ENCODE results near the gene KPNA6. TPM values are rescaled to one million over a fixed set of nuclear protein-coding genes. Genes with fewer than 3 reads are reported as not detected.
"Not testable (repeated sequence)": the region's sequence is repeated elsewhere in the genome, so short reads cannot be mapped to it uniquely, and the experiment has no call there.

The KPNA6 gene
- total and polyA plus RNA-seq, 3 experiments from 2014 or later, result 29.3 to 96.7 (median 91.8) TPM

DNA sequence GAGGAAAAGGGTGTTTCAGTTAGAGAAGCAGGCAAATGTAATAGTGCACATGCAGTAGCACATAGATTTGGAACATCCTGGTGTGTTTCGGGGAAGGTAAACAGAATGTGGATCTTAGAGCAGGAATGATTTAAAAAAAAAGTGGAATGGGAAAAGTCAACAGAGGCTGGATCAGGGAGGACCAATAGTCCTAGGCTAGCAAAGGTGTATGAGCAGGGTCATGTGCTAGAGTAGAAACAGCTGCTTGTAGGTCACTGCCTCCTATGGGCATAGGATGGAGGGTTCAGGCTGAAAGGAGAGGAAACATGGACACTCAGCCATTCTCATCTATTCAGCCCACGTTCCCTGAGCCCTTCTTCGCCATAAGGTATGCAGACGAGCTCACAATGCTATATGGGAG is 3.7 kb upstream of the KPNA6 start:
- POLR2A ChIA-PET, result no interaction called here

DNA sequence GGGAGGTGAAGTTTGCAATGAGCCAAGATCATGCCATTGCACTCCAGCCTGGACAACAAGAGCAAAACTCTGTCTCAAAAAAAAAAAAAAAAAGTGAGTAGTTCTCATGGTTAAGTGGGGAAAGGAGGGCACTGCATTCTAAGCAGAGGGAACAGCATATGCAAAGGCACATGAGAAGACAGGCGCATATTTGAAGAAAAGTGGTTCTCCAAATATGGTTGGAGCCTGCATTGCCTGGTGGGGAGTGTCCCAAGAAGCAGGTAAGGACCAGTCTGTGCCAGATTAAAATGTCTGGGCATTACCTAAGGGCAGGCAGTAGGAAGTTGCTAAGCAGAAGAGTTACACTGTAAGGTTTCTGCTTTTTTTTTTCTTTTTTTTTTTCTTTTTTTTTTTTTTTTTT is 2.5 kb upstream of the KPNA6 start:
- ChIA-PET CTCF (no interaction called here), POLR2A (no interaction called here)
- DNase-seq, result no peak
- Mint-ChIP-seq H3K27me3 (no peaks in the 10 kb centered on the region), H3K36me3 (peaks cover 0 to 37% (median 6%) of the 10 kb centered on the region in 3 donors), H3K4me1 (peaks cover 20 to 31% (median 26%) of the 10 kb centered on the region in 3 donors), H3K4me3 (peak overlapping the region in 4 of 7 donors; percentile 23 to 73 (median 53)), H3K27ac (peak overlapping the region in 2 of 8 donors; percentile 77 to 94), H3K9me3 (no peaks in the 10 kb centered on the region)
- Histone ChIP-seq H3K36me3 (ENCODE audit: insufficient read depth, low read length) (no peaks in the 10 kb centered on the region), H3K27ac (ENCODE audit: low read depth, low read length) (no peak overlapping the region), H3K4me1 (ENCODE audit: insufficient read depth, low read length) (peaks cover 14% of the 10 kb centered on the region), H3K9me3 (ENCODE audit: low read length) (no peaks in the 10 kb centered on the region), H3K4me3 (ENCODE audit: low read length) (no peak overlapping the region), H3K27me3 (ENCODE audit: insufficient read depth, low read length, poor library complexity, severe bottlenecking) (no peaks in the 10 kb centered on the region)

More for the DNA sequence above, 3.7 kb upstream of the KPNA6 start:
- Histone ChIP-seq H3K4me3 (ENCODE audit: low read length) (no peak overlapping the region), H3K9me3 (ENCODE audit: low read length) (no peaks in the 10 kb centered on the region), H3K4me1 (ENCODE audit: insufficient read depth, low read length) (peaks cover 2% of the 10 kb centered on the region), H3K27me3 (ENCODE audit: insufficient read depth, low read length, poor library complexity, severe bottlenecking) (no peaks in the 10 kb centered on the region), H3K36me3 (ENCODE audit: insufficient read depth, low read length) (no peaks in the 10 kb centered on the region), H3K27ac (ENCODE audit: low read depth, low read length) (no peak overlapping the region)
- peak in 1 of 5 donors; percentile 11 for DNase-seq
- CTCF ChIA-PET, result no interaction called here
- H3K4me3 Mint-ChIP-seq, result peak overlapping the region in 1 of 7 donors; percentile 22
- H3K27me3 Mint-ChIP-seq, result no peaks in the 10 kb centered on the region
- H3K9me3 Mint-ChIP-seq, result no peaks in the 10 kb centered on the region
- H3K27ac Mint-ChIP-seq, result peak overlapping the region in 5 of 8 donors; percentile 1 to 55 (median 31)
- peaks cover 0 to 41% (median 8%) of the 10 kb centered on the region in 3 donors for H3K36me3 Mint-ChIP-seq
- peaks cover 12 to 19% (median 14%) of the 10 kb centered on the region in 3 donors for H3K4me1 Mint-ChIP-seq

DNA sequence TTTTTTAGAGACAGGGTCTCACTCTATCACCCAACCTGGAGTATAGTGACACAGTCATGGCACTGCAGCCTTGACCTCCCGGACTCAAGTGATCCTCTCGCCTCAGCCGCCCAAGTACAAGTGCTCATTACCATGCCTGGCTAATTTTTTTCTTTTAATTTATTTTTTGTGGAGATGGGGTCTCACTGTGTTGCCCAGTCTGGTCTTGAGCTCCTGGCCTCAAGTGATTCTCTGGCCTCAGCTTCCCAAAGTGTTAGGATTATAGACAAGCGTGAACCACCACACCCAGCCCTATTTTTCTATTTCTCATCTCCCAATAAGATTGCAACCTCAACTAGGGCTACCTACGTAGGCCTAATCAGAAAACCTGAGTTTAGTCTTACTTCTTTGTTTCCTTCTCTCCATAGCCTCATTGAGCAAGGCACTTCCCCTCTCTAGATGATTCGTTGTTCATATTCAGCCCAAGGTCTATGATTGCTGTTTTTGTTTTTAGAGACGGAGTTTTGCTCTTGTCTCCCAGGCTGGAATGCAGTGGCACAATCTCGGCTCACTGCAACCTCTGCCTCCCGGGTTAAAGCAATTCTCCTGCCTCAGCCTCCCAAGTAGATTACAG is 1.1 kb upstream of the KPNA6 start:
- Mint-ChIP-seq H3K36me3 (peaks cover 0 to 34% (median 2%) of the 10 kb centered on the region in 3 donors), H3K4me1 (peaks cover 34 to 46% (median 41%) of the 10 kb centered on the region in 3 donors), H3K27ac (peak overlapping the region in 7 of 8 donors; percentile 31 to 99 (median 94)), H3K27me3 (no peaks in the 10 kb centered on the region), H3K9me3 (no peaks in the 10 kb centered on the region), H3K4me3 (peak overlapping the region; percentile 39 to 95 (median 67))
- CTCF ChIA-PET, result interaction anchor here (0.8 to 1.7 kb wide), 2 partner anchors 73 to 133 kb away, joined by 3 to 6 read pairs; partner anchors contain the start of gene TXLNA
- no peak overlapping the region for H3K4me3 ChIP-seq (ENCODE audit: low read length)
- no peaks in the 10 kb centered on the region for H3K9me3 ChIP-seq (ENCODE audit: low read length)
- H3K27ac ChIP-seq (ENCODE audit: low read depth, low read length), result no peak overlapping the region
- H3K36me3 ChIP-seq (ENCODE audit: insufficient read depth, low read length), result no peaks in the 10 kb centered on the region
- H3K27me3 ChIP-seq (ENCODE audit: insufficient read depth, low read length, poor library complexity, severe bottlenecking), result no peaks in the 10 kb centered on the region
- peaks cover 28% of the 10 kb centered on the region for H3K4me1 ChIP-seq (ENCODE audit: insufficient read depth, low read length)
- POLR2A ChIA-PET, result interaction anchor here (0.7 to 2.9 kb wide), 6 partner anchors 34 to 288 kb away, joined by 3 to 40 read pairs (median 7); partner anchors contain the start of genes BSDC1, KHDRBS1, TMEM39B and TXLNA
- no peak for DNase-seq

DNA sequence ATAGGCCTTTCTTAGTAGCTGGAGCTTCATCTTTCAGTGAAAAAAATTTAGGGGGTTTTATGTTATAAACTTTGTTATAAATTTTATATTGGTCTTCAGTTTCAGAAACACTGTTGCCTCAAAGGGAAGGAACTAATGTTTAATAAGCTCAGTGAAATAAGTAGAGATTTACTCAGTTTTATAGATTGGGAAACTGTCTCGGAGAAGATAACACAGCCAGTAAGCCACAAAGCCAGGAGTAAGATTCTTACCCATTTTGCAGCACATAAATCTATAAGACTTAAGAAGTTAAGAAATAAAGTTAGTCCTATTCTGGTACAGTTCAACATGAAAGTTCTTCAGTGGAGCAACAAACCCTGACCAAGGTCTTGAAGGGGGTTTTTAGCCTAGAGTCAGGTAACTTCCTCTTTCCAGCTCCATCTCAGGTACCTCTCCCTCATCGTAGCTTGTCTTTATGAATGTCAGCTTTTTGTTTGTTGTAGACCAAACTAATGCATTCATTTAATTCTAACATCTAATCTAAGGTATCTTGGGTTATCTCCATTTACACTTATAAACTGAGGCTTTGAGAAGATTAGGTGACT is 3.3 kb downstream of the KPNA6 start:
- peaks cover 0 to 42% (median 1%) of the 10 kb centered on the region in 3 donors for H3K36me3 Mint-ChIP-seq
- peak overlapping the region; percentile 29 to 75 (median 55) for H3K4me3 Mint-ChIP-seq
- H3K27me3 Mint-ChIP-seq, result no peaks in the 10 kb centered on the region
- no peak for DNase-seq
- peaks cover 57% of the 10 kb centered on the region for H3K4me1 ChIP-seq (ENCODE audit: insufficient read depth, low read length)
- H3K4me1 Mint-ChIP-seq, result peaks cover 53 to 72% (median 72%) of the 10 kb centered on the region in 3 donors
- H3K27ac ChIP-seq (ENCODE audit: low read depth, low read length), result no peak overlapping the region
- POLR2A ChIA-PET, result interaction anchor here (0.5 to 1.2 kb wide), 2 partner anchors 283 to 284 kb away, joined by 4 to 5 read pairs; partner anchors contain the start of gene BSDC1
- H3K9me3 Mint-ChIP-seq, result no peaks in the 10 kb centered on the region
- H3K9me3 ChIP-seq (ENCODE audit: low read length), result no peaks in the 10 kb centered on the region
- H3K27me3 ChIP-seq (ENCODE audit: insufficient read depth, low read length, poor library complexity, severe bottlenecking), result no peaks in the 10 kb centered on the region
- no peaks in the 10 kb centered on the region for H3K36me3 ChIP-seq (ENCODE audit: insufficient read depth, low read length)
- H3K4me3 ChIP-seq (ENCODE audit: low read length), result no peak overlapping the region
- peak overlapping the region in 5 of 8 donors; percentile 7 to 94 (median 44) for H3K27ac Mint-ChIP-seq
- CTCF ChIA-PET, result interaction anchor here (0.7 to 1.4 kb wide), 5 partner anchors 10 to 302 kb away, joined by 3 to 4 read pairs (median 3); no protein-coding TSS in a partner anchor

DNA sequence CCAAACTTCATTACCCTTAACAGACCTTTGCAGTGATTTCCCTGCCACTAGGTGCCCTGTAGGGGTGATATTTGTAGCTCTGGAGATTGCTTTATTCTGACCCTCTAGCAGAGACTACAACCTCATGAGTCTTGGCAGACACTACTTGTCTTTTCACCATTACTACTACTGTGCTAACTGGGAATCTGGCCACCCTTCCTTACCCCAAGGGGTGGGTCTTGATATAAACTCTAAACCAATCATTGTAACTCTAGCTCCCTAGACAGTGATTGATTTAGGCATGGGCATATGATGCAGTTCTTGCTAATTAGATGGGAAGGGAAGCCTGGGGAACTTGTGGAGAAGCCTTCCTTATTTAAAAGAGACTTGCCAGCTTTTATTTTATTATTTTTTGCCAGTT is 3.9 kb downstream of the KPNA6 start:
- Mint-ChIP-seq H3K4me1 (peaks cover 57 to 78% (median 74%) of the 10 kb centered on the region in 3 donors), H3K4me3 (peak overlapping the region; percentile 29 to 75 (median 55)), H3K9me3 (no peaks in the 10 kb centered on the region), H3K27me3 (no peaks in the 10 kb centered on the region), H3K36me3 (peaks cover 0 to 47% (median 1%) of the 10 kb centered on the region in 3 donors), H3K27ac (peak overlapping the region in 7 of 8 donors; percentile 7 to 94 (median 44))
- Histone ChIP-seq H3K27ac (ENCODE audit: low read depth, low read length) (no peak overlapping the region), H3K36me3 (ENCODE audit: insufficient read depth, low read length) (no peaks in the 10 kb centered on the region), H3K27me3 (ENCODE audit: insufficient read depth, low read length, poor library complexity, severe bottlenecking) (no peaks in the 10 kb centered on the region), H3K4me1 (ENCODE audit: insufficient read depth, low read length) (peaks cover 61% of the 10 kb centered on the region), H3K4me3 (ENCODE audit: low read length) (no peak overlapping the region), H3K9me3 (ENCODE audit: low read length) (no peaks in the 10 kb centered on the region)
- ChIA-PET POLR2A (no interaction called here), CTCF (interaction anchor here (0.7 to 1.4 kb wide), 4 partner anchors 10 to 137 kb away, joined by 3 to 4 read pairs (median 3); no protein-coding TSS in a partner anchor)
- no peak for DNase-seq

DNA sequence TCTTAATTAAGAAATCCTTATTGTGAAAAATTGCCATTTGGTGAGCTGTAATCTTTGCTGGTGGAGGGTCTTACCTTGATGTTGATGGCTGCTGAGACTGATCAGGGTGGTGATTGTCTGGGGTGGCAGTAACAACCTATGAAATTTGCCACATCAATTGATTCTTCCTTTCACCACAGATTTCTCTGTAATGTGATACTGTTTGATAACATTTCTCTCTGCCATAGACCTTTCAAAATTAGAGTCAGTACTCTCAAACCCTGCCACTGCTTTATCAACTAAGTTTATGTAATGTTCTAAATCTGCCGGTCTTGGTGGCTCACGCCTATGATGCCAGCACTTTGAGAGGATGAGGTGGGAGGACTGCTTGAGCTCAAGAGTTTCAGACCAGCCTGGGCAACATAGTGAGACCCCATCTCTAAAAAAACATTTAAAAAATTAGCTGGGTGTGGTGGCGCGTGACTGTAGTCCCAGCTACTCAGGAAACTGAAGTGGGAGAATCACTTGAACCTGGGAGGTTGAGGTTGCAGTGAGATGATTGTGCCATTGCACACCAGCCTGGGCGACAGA is 5.0 kb downstream of the KPNA6 start:
- Histone ChIP-seq H3K27ac (ENCODE audit: low read depth, low read length) (no peak overlapping the region), H3K4me3 (ENCODE audit: low read length) (no peak overlapping the region), H3K9me3 (ENCODE audit: low read length) (no peaks in the 10 kb centered on the region), H3K27me3 (ENCODE audit: insufficient read depth, low read length, poor library complexity, severe bottlenecking) (no peaks in the 10 kb centered on the region), H3K4me1 (ENCODE audit: insufficient read depth, low read length) (peaks cover 63% of the 10 kb centered on the region), H3K36me3 (ENCODE audit: insufficient read depth, low read length) (no peaks in the 10 kb centered on the region)
- ChIA-PET CTCF (no interaction called here), POLR2A (no interaction called here)
- Mint-ChIP-seq H3K9me3 (no peaks in the 10 kb centered on the region), H3K27ac (peak overlapping the region in 6 of 8 donors; percentile 3 to 72 (median 54)), H3K4me3 (peak overlapping the region; percentile 1 to 71 (median 25)), H3K36me3 (peaks cover 0 to 50% (median 0%) of the 10 kb centered on the region in 3 donors), H3K27me3 (no peaks in the 10 kb centered on the region), H3K4me1 (peaks cover 57 to 78% (median 70%) of the 10 kb centered on the region in 3 donors)
- peak in 2 of 5 donors; percentile 8 to 53 for DNase-seq

DNA sequence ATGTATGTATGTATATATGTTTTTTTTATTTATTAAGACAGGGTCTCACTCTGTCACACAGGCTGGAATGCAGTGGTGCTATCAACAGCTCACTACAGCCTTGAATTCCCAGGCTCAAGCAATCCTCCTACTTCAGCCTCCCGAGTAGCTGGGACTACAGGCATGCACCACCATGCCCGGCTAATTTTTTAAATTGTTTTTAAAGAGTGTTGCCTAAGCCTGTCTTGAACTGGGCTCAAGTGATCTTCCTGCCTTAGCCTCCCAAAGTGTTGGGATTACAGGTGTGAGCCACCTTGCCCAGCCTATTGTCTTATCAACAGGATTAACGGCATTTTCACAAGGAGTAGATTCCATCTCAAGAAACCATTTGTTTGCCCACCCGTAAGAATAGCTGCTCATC is 5.6 kb downstream of the KPNA6 start:
- H3K27ac ChIP-seq (ENCODE audit: low read depth, low read length); CTCF ChIA-PET; H3K36me3 ChIP-seq (ENCODE audit: insufficient read depth, low read length); H3K9me3 Mint-ChIP-seq; DNase-seq; H3K4me3 ChIP-seq (ENCODE audit: low read length); POLR2A ChIA-PET; H3K27me3 ChIP-seq (ENCODE audit: insufficient read depth, low read length, poor library complexity, severe bottlenecking); H3K27me3 Mint-ChIP-seq; H3K9me3 ChIP-seq (ENCODE audit: low read length): not testable (repeated sequence)
- H3K36me3 Mint-ChIP-seq, result peaks cover 0 to 51% (median 0%) of the 10 kb centered on the region in 3 donors
- H3K27ac Mint-ChIP-seq, result peak overlapping the region in 4 of 8 donors; percentile 5 to 73 (median 41)
- H3K4me3 Mint-ChIP-seq, result peak overlapping the region in 3 of 7 donors; percentile 3 to 33 (median 25)
- peaks cover 59 to 83% (median 72%) of the 10 kb centered on the region in 3 donors for H3K4me1 Mint-ChIP-seq
- peaks cover 63% of the 10 kb centered on the region for H3K4me1 ChIP-seq (ENCODE audit: insufficient read depth, low read length)
